Tibial nerve (tissue), 4 donors: ENCODE data around the gene SLC10A7. TPM values are rescaled to one million over a fixed set of nuclear protein-coding genes. Genes with fewer than 3 reads are reported as not detected.

Experiments
- DNase-seq, 2 donors: peaks; one replicate each; pipeline ENCODE4 v3.0.0-alpha.2; 2019; ENCODE audit warnings: low spot score in 2 of 2
- H3K27ac ChIP-seq, 4 donors: fragments of 200-600 bp; sonication (generic) in 3 of 4; one replicate each; pipeline ENCODE4 v1.5.1; 2017 to 2019; ENCODE audit warnings: mild to moderate bottlenecking in 1 of 4
- H3K27me3 ChIP-seq, 2 donors: fragments of 200-600 bp; sonication (generic) in 1 of 2; one replicate each; pipeline versions ENCODE4 v1.5.1 to v1.6.0; 2017 to 2019
- H3K36me3 ChIP-seq, 3 donors: fragments of 200-600 bp; sonication (generic); one replicate each; pipeline ENCODE4 v1.5.1; 2018 to 2019
- H3K4me1 ChIP-seq, 4 donors: fragments of 200-600 bp; sonication (generic) in 3 of 4; one replicate each; pipeline ENCODE4 v1.5.1; 2017 to 2019
- H3K4me3 ChIP-seq, 4 donors: fragments of 200-600 bp; sonication (generic) in 3 of 4; one replicate each; pipeline ENCODE4 v1.5.1; 2017 to 2019; ENCODE audit warnings: mild to moderate bottlenecking in 1 of 4, moderate library complexity in 1 of 4
- H3K9me3 ChIP-seq, 4 donors: fragments of 200-600 bp; sonication (generic) in 3 of 4; one replicate each; pipeline ENCODE4 v1.5.1; 2017 to 2019
- CTCF ChIP-seq, 5 experiments: fragments of 200-600 bp in 3 of 5; fragments of 450-650 bp in 2 of 5; sonication (generic) in 3 of 5; IDR thresholded peaks; one replicate each; pipeline ENCODE4 v1.5.1; 2016 to 2019; ENCODE audit warnings: antibody characterized with exemption in 5 of 5, mild to moderate bottlenecking in 3 of 5, moderate library complexity in 2 of 5
- EP300 ChIP-seq, 2 donors: sonication (generic); formaldehyde crosslinking; IDR thresholded peaks; one replicate each; pipeline ENCODE4 v1.6.1; 2017; ENCODE audit warnings: antibody characterized with exemption in 2 of 2, mild to moderate bottlenecking in 1 of 2
- POLR2A ChIP-seq, 2 donors: fragments of 450-650 bp; IDR thresholded peaks; one replicate each; pipeline ENCODE4 v1.6.1; 2017; ENCODE audit warnings: antibody characterized with exemption in 2 of 2, mild to moderate bottlenecking in 2 of 2, moderate library complexity in 2 of 2
- WGBS, 2 donors: methylation state at CpG; one replicate each; pipeline ENCODE4 v1.1.5; 2018; 5-methylcytosine and 5-hydroxymethylcytosine counted together
- total RNA-seq, 4 donors: library from RNA; depleted of rRNA; stranded (reverse); fragments of >200 nt; gene quantifications; one replicate each; pipeline ENCODE4 v1.1.0, GENCODE V29; 2016

SLC10A7 gene
- total RNA-seq, 4 donors from 2014 or later: 9.8 to 13.8 (median 11.9) TPM

GRCh38 chr4:146428298-146428697, 93.4 kb downstream of the SLC10A7 start:
- no peaks in the 10 kb centered on the region for H3K4me1 ChIP-seq
- no peaks in the 10 kb centered on the region for H3K27me3 ChIP-seq
- H3K4me3 ChIP-seq: no peak overlapping the region
- WGBS, 2 donors: 95 to 98% methylated on average over 1 of the region's 1 CpG
- no peaks in the 10 kb centered on the region for H3K36me3 ChIP-seq
- H3K9me3 ChIP-seq: no peaks in the 10 kb centered on the region
- TF ChIP-seq EP300 (IDR thresholded peaks at IDR 0.05): no peak
- TF ChIP-seq CTCF (IDR thresholded peaks at IDR 0.05): no peak
- no peak for TF ChIP-seq POLR2A (IDR thresholded peaks at IDR 0.05)
- no peak overlapping the region for H3K27ac ChIP-seq
- DNase-seq: no peak

DNA sequence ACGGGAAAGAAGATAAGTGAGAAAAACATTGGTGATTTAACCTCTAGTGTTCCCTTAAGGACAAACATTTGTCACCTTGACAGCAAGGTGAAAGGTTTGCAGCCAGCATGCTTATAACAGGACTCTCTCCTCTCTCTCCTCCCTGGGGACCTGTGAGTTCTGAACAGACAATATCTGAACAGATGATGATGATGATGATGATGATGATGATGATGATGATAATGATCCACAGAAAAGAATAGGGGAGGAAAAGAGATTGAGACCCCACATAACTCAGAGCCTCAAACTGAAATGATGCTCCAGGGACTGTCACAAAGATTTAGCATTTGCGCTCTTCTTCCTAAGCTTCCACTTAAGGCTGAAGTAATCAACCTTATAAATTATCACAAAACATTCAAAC, 103.9 kb downstream of the SLC10A7 start:
- Histone ChIP-seq H3K4me3 (no peak overlapping the region), H3K4me1 (peaks cover 0 to 11% (median 0%) of the 10 kb centered on the region in 4 donors), H3K9me3 (no peaks in the 10 kb centered on the region), H3K36me3 (no peaks in the 10 kb centered on the region), H3K27me3 (no peaks in the 10 kb centered on the region), H3K27ac (no peak overlapping the region)
- DNase-seq: no peak
- WGBS, 2 donors: 61 to 62% methylated on average over 2 of the region's 2 CpGs
- TF ChIP-seq EP300 (IDR thresholded peaks at IDR 0.05) (no peak), POLR2A (IDR thresholded peaks at IDR 0.05) (no peak), CTCF (IDR thresholded peaks at IDR 0.05) (no peak)

DNA sequence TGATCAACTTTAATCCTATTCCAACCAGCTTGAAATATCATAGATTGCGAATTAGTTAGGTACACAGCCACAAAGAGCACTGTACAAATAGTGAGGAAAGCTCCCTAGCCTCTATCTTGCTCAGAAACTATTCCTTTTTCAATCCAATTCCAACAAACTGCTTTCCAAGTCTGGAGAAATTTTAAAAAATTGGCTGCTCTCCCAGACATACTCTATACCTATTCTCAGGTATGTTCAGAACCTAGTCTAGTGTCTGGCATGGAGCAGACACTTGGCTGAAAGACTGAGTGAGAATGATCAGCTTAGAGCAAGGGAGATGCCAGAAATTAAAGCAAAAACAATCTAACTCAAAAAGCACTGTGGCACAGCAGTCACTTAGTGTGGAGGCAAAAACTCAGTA, 105.9 kb downstream of the SLC10A7 start:
- Histone ChIP-seq H3K36me3 (no peaks in the 10 kb centered on the region), H3K27me3 (no peaks in the 10 kb centered on the region), H3K4me1 (peaks cover 0 to 11% (median 0%) of the 10 kb centered on the region in 4 donors), H3K9me3 (no peaks in the 10 kb centered on the region), H3K4me3 (no peak overlapping the region), H3K27ac (no peak overlapping the region)
- TF ChIP-seq CTCF (IDR thresholded peaks at IDR 0.05) (no peak), POLR2A (IDR thresholded peaks at IDR 0.05) (no peak), EP300 (IDR thresholded peaks at IDR 0.05) (no peak)
- DNase-seq: no peak
- 84 to 100% methylated on average over 1 of the region's 1 CpG for WGBS, 2 donors

GRCh38 chr4:146407669-146408084, 114.1 kb downstream of the SLC10A7 start:
- no peaks in the 10 kb centered on the region for H3K9me3 ChIP-seq
- TF ChIP-seq CTCF (IDR thresholded peaks at IDR 0.05): no peak
- TF ChIP-seq POLR2A (IDR thresholded peaks at IDR 0.05): no peak
- TF ChIP-seq EP300 (IDR thresholded peaks at IDR 0.05): peak in 1 of 2 donors; percentile 38
- WGBS, 2 donors: 49 to 59% methylated on average over 4 of the region's 4 CpGs
- no peaks in the 10 kb centered on the region for H3K36me3 ChIP-seq
- peak overlapping the region in 2 of 4 donors; percentile 2 to 34 for H3K27ac ChIP-seq
- H3K27me3 ChIP-seq: no peaks in the 10 kb centered on the region
- no peak overlapping the region for H3K4me3 ChIP-seq
- no peak for DNase-seq
- H3K4me1 ChIP-seq: no peaks in the 10 kb centered on the region

DNA sequence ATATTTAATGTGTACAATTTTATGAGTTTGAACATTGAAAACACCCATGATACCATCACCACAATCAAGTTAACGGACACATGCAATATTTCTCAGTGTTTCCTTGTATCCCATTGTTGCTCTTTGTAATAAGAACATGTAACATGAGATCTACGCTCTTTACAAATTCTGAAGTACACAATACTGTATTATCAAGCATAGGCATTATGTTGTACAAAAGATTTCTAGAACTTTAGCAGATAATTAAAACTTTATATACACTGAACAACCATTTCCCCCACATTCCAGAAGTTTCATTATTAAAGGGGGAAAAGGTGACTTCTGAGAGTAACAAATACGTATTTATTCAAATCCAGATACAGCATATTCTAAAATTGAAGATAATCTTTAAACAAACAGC, 114.5 kb downstream of the SLC10A7 start:
- no peak for DNase-seq
- Histone ChIP-seq H3K4me3 (no peak overlapping the region), H3K9me3 (no peaks in the 10 kb centered on the region), H3K27me3 (no peaks in the 10 kb centered on the region), H3K4me1 (no peaks in the 10 kb centered on the region), H3K36me3 (no peaks in the 10 kb centered on the region), H3K27ac (peak overlapping the region in 1 of 4 donors; percentile 2)
- TF ChIP-seq CTCF (IDR thresholded peaks at IDR 0.05): no peak
- no peak for TF ChIP-seq POLR2A (IDR thresholded peaks at IDR 0.05)
- no peak for TF ChIP-seq EP300 (IDR thresholded peaks at IDR 0.05)
- 64 to 73% methylated on average over 3 of the region's 3 CpGs for WGBS, 2 donors
